LoVo (cell line): Measurements from ENCODE around the gene RNF222.

Source experiments
- DNase-seq: peaks from one replicate; pipeline ENCODE4 v3.0.0-alpha.2; 2016; ENCODE audit warnings: low spot score

Gene RNF222

GRCh38 chr17:8345052-8345690 is 52.5 kb downstream of the RNF222 start:
- no peak for DNase-seq

GRCh38 chr17:8341456-8341855 is 56.2 kb downstream of the RNF222 start:
- no peak for DNase-seq
